H1 (cell line): ENCODE measurements around the gene USH2A. TPM values are rescaled to one million over a fixed set of nuclear protein-coding genes. Genes with fewer than 3 reads are reported as not detected.

Source experiments
- CTCF ChIA-PET: fragments of 300-600 bp; sonication (Branson Sonifier 250); formaldehyde crosslinking; loops from one replicate; lab custom pipeline; 2021; ENCODE audit not compliant: partially characterized antibody; lab: Charles Lee
- POLR2A ChIA-PET: fragments of 300-600 bp; sonication (Branson Sonifier 250); formaldehyde crosslinking; loops from one replicate; lab custom pipeline; 2021; ENCODE audit warnings: inconsistent platforms; ENCODE audit not compliant: partially characterized antibody; lab: Charles Lee
- DNase-seq, 2 experiments: peaks; one replicate each; pipeline versions ENCODE4 v3.0.0 to v3.0.0-alpha.2; 2010 to 2022; ENCODE audit warnings: low spot score in 2 of 2, low read depth in 1 of 2, mixed read lengths in 1 of 2
- FAIRE-seq: peaks from 2 replicates; lab custom pipeline; 2011; peaks lifted over from hg19 to GRCh38; lab: Jason Lieb, UNC
- H2AFZ ChIP-seq: 2 replicates; pipeline ENCODE4 v1.8.1; 2012; ENCODE audit warnings: low read length, inconsistent platforms
- H2AK5ac ChIP-seq: 2 replicates; pipeline ENCODE4 v1.6.1; 2013; ENCODE audit warnings: low read depth, low read length
- H2BK120ac ChIP-seq: replicated peaks from 2 replicates; pipeline ENCODE3; 2013; ENCODE audit warnings: low read depth, low read length, inconsistent platforms
- H2BK12ac ChIP-seq: 2 replicates; pipeline ENCODE4 v1.6.1; 2013; ENCODE audit warnings: low read depth, low read length
- H2BK15ac ChIP-seq: 2 replicates; pipeline ENCODE4 v1.6.1; 2013; ENCODE audit warnings: low read length
- H2BK20ac ChIP-seq: 2 replicates; pipeline ENCODE4 v1.6.1; 2013; ENCODE audit warnings: low read length
- H2BK5ac ChIP-seq: 2 replicates; pipeline ENCODE4 v1.6.1; 2013; ENCODE audit warnings: low read depth, low read length
- H3K14ac ChIP-seq: 2 replicates; pipeline ENCODE4 v1.6.1; 2013; ENCODE audit warnings: inconsistent platforms; ENCODE audit not compliant: insufficient read length
- H3K18ac ChIP-seq: 2 replicates; pipeline ENCODE4 v1.6.1; 2013; ENCODE audit warnings: low read length; ENCODE audit errors: extremely low read depth
- H3K23ac ChIP-seq: 2 replicates; pipeline ENCODE4 v1.6.1; 2013; ENCODE audit warnings: inconsistent platforms; ENCODE audit not compliant: insufficient read length
- H3K23me2 ChIP-seq: 2 replicates; pipeline ENCODE4 v1.6.1; 2013; ENCODE audit warnings: low read depth, low read length
- H3K27ac ChIP-seq: 2 replicates; pipeline ENCODE4 v1.6.1; 2011; ENCODE audit warnings: low read depth, low read length, inconsistent platforms
- H3K27me3 ChIP-seq, 4 experiments: replicated peaks in 1 of 4; 1 replicate in 1 of 4; 2 replicates in 3 of 4; pipeline versions ENCODE4 v1.6.1 to v1.8.1; 2011 to 2013; ENCODE audit warnings: low read length in 3 of 4, mild to moderate bottlenecking in 3 of 4, inconsistent platforms in 2 of 4, mixed read lengths in 2 of 4, moderate library complexity in 1 of 4; ENCODE audit not compliant: control insufficient read depth in 3 of 4, insufficient read depth in 3 of 4; ENCODE audit errors: extremely low read depth in 1 of 4
- H3K36me3 ChIP-seq, 4 experiments: 2 replicates each; pipeline versions ENCODE4 v1.6.1 to v1.8.1; 2011 to 2013; ENCODE audit warnings: mild to moderate bottlenecking in 4 of 4, low read length in 3 of 4, moderate library complexity in 2 of 4, control low read depth in 1 of 4, inconsistent platforms in 1 of 4; ENCODE audit not compliant: insufficient read depth in 4 of 4, control insufficient read depth in 2 of 4
- H3K4ac ChIP-seq: replicated peaks from 2 replicates; pipeline ENCODE3; 2013; ENCODE audit warnings: low read length, low read depth, mixed read lengths, inconsistent platforms; ENCODE audit not compliant: insufficient read length
- H3K4me1 ChIP-seq, 4 experiments: replicated peaks in 1 of 4; 1 replicate in 1 of 4; 2 replicates in 3 of 4; pipeline versions ENCODE4 v1.6.1 to v1.8.1; 2011 to 2013; ENCODE audit warnings: low read length in 3 of 4, inconsistent platforms in 2 of 4, mixed read lengths in 1 of 4; ENCODE audit not compliant: insufficient read depth in 4 of 4, control insufficient read depth in 3 of 4
- H3K4me2 ChIP-seq, 2 experiments: 2 replicates each; pipeline versions ENCODE4 v1.6.1 to v1.8.1; 2011 to 2013; ENCODE audit warnings: low read depth in 2 of 2, low read length in 2 of 2, control low read depth in 1 of 2, inconsistent platforms in 1 of 2, mild to moderate bottlenecking in 1 of 2; ENCODE audit not compliant: insufficient read depth in 1 of 2
- H3K4me3 ChIP-seq, 4 experiments: fragments of 200-600, 300-600 bp in 1 of 4; sonication (generic), shearing (Covaris generic), sonication (Bioruptor Twin) in 1 of 4; 2 replicates each; pipeline versions ENCODE4 v1.5.1 to v1.8.1; 2011 to 2016; ENCODE audit warnings: low read length in 4 of 4, low read depth in 3 of 4, control low read depth in 2 of 4, inconsistent platforms in 2 of 4, mild to moderate bottlenecking in 2 of 4, mixed read lengths in 1 of 4, moderate library complexity in 1 of 4; ENCODE audit not compliant: insufficient read depth in 2 of 4; ENCODE audit errors: extremely low read depth in 1 of 4
- H3K56ac ChIP-seq: replicated peaks from 2 replicates; pipeline ENCODE3; 2013; ENCODE audit warnings: low read depth, mild to moderate bottlenecking, mixed read lengths, low read length, inconsistent platforms; ENCODE audit not compliant: insufficient read length
- H3K79me1 ChIP-seq: 2 replicates; pipeline ENCODE4 v1.6.1; 2013; ENCODE audit warnings: low read depth, low read length, control low read depth
- H3K79me2 ChIP-seq, 2 experiments: 2 replicates each; pipeline versions ENCODE4 v1.6.1 to v1.8.1; 2012 to 2013; ENCODE audit warnings: low read length in 2 of 2, mild to moderate bottlenecking in 2 of 2, inconsistent platforms in 1 of 2; ENCODE audit not compliant: insufficient read depth in 2 of 2, control insufficient read depth in 1 of 2
- H3K9ac ChIP-seq, 4 experiments: replicated peaks in 1 of 4; 1 replicate in 1 of 4; 2 replicates in 3 of 4; pipeline versions ENCODE4 v1.6.1 to v1.8.1; 2011 to 2013; ENCODE audit warnings: low read depth in 3 of 4, low read length in 3 of 4, control low read depth in 2 of 4, mild to moderate bottlenecking in 2 of 4, moderate library complexity in 2 of 4, inconsistent platforms in 1 of 4; ENCODE audit errors: extremely low read depth in 1 of 4
- H3K9me3 ChIP-seq, 2 experiments: 2 replicates each; pipeline versions ENCODE4 v1.6.1 to v1.8.1; 2012 to 2013; ENCODE audit warnings: mild to moderate bottlenecking in 2 of 2, moderate library complexity in 2 of 2, control low read depth in 1 of 2, inconsistent platforms in 1 of 2, low read depth in 1 of 2, low read length in 1 of 2, mixed read lengths in 1 of 2; ENCODE audit not compliant: insufficient read depth in 2 of 2
- H4K20me1 ChIP-seq, 2 experiments: replicated peaks in 1 of 2; 2 replicates each; pipeline versions ENCODE3 to v1.8.1; 2011 to 2013; ENCODE audit warnings: inconsistent platforms in 2 of 2, low read length in 2 of 2, mild to moderate bottlenecking in 1 of 2; ENCODE audit not compliant: insufficient read depth in 2 of 2, control insufficient read depth in 1 of 2
- H4K5ac ChIP-seq: 2 replicates; pipeline ENCODE4 v1.6.1; 2013; ENCODE audit warnings: low read length, low read depth, mixed read lengths, inconsistent platforms; ENCODE audit not compliant: insufficient read length
- H4K8ac ChIP-seq: 2 replicates; pipeline ENCODE4 v1.8.0; 2013; ENCODE audit warnings: mild to moderate bottlenecking, moderate library complexity, low read length, inconsistent platforms; ENCODE audit not compliant: insufficient read depth; ENCODE audit errors: extremely low read depth
- H4K91ac ChIP-seq: replicated peaks from 2 replicates; pipeline ENCODE3; 2013; ENCODE audit warnings: low read length, mixed read lengths, inconsistent platforms; ENCODE audit not compliant: insufficient read length
- ATF2 ChIP-seq: IDR thresholded peaks from 2 replicates; pipeline ENCODE4 v1.6.1; 2012; ENCODE audit warnings: low read length, inconsistent platforms
- CEBPB ChIP-seq: IDR thresholded peaks from 2 replicates; pipeline ENCODE4 v1.6.1; 2012; ENCODE audit warnings: low read depth, low read length
- CHD1 ChIP-seq: IDR thresholded peaks from 2 replicates; pipeline ENCODE4 v1.6.1; 2012; ENCODE audit warnings: low read depth, low read length, improper control_type of control experiment
- EGR1 ChIP-seq: IDR thresholded peaks from 2 replicates; pipeline ENCODE4 v1.6.1; 2011; ENCODE audit warnings: low read depth, low read length, borderline replicate concordance
- GTF2F1 ChIP-seq: IDR thresholded peaks from 2 replicates; pipeline ENCODE4 v1.6.1; 2012; ENCODE audit warnings: low read depth, low read length, improper control_type of control experiment, borderline replicate concordance
- HDAC2 ChIP-seq, 2 experiments: fragments of 300-600 bp in 1 of 2; sonication (generic) in 1 of 2; IDR thresholded peaks; 2 replicates each; pipeline ENCODE4 v1.6.1; 2011 to 2012; ENCODE audit warnings: low read depth in 2 of 2, low read length in 2 of 2, mild to moderate bottlenecking in 2 of 2, moderate library complexity in 2 of 2, borderline replicate concordance in 1 of 2, inconsistent platforms in 1 of 2
- JUND ChIP-seq: IDR thresholded peaks from 2 replicates; pipeline ENCODE4 v1.6.1; 2011; ENCODE audit warnings: mild to moderate bottlenecking, improper control_type of control experiment, low read length
- MAX ChIP-seq: IDR thresholded peaks from 2 replicates; pipeline ENCODE4 v1.6.1; 2012; ENCODE audit warnings: inconsistent platforms
- SAP30 ChIP-seq: fragments of 300-600 bp; sonication (generic); IDR thresholded peaks from 2 replicates; pipeline ENCODE4 v1.7.1; 2012; ENCODE audit warnings: low read length, moderate library complexity, mild to moderate bottlenecking, inconsistent platforms; ENCODE audit not compliant: insufficient read depth, insufficient replicate concordance
- SIX5 ChIP-seq: IDR thresholded peaks from 2 replicates; pipeline ENCODE4 v1.6.1; 2011; ENCODE audit warnings: mild to moderate bottlenecking, low read depth, low read length
- SP1 ChIP-seq: IDR thresholded peaks from 2 replicates; pipeline ENCODE4 v1.6.1; 2011; ENCODE audit warnings: low read depth, low read length
- TAF1 ChIP-seq: IDR thresholded peaks from 2 replicates; pipeline ENCODE4 v1.6.1; 2011; ENCODE audit warnings: mild to moderate bottlenecking, low read depth, low read length
- TEAD4 ChIP-seq: IDR thresholded peaks from 2 replicates; pipeline ENCODE4 v1.6.1; 2012; ENCODE audit warnings: low read depth, low read length, inconsistent platforms, mixed read lengths
- YY1 ChIP-seq: IDR thresholded peaks from 2 replicates; pipeline ENCODE4 v1.6.1; 2011; ENCODE audit warnings: low read depth, mild to moderate bottlenecking, low read length
- WGBS, 2 experiments: shearing (Covaris generic) in 1 of 2; methylation state at CpG; one replicate each; pipeline versions ENCODE4 v1.1.6 to v1.1.7; 2013 to 2015; ENCODE audit warnings: low lambda C conversion rate in 2 of 2, mixed read lengths in 2 of 2, inconsistent platforms in 1 of 2, low coverage in 1 of 2, missing lambda C conversion rate in 1 of 2; ENCODE audit not compliant: insufficient replicate concordance in 2 of 2, insufficient coverage in 1 of 2, insufficient read length in 1 of 2; ENCODE audit errors: extremely low coverage in 1 of 2, missing lambda C conversion rate in 1 of 2; 5-methylcytosine and 5-hydroxymethylcytosine counted together
- polyA plus RNA-seq, 7 experiments: library from polyadenylated mRNA; depleted of rRNA in 3 of 7; stranded (reverse) in 5 of 7; unstranded in 2 of 7; fragments of >200 nt in 5 of 7; fragments of 200-250 nt in 2 of 7; gene quantifications; 1 replicate in 5 of 7; 2 replicates in 1 of 7; 4 replicates in 1 of 7; pipeline versions ENCODE4 v1.2.1 to v1.2.3, GENCODE V29; 2011 to 2013; ENCODE audit warnings: missing spikeins in 2 of 7, mixed read lengths in 2 of 7
- total RNA-seq: library from RNA; stranded (reverse); fragmentation: NEBNext Ultra II Directional; extraction: Animal tissue kit (Norgen Biotek cat#: 25700); gene quantifications from 2 replicates; pipeline ENCODE4 v1.2.1, GENCODE V29; 2021

The USH2A gene
- total and polyA plus RNA-seq, 2 of the 8 experiments (the other 6 are each of a cell fraction or from before 2014, with no cell fraction given): 0.02 to 0.17 TPM

GRCh38 chr1:216024546-216024945 is 398.7 kb downstream of the USH2A start:
- Histone ChIP-seq H4K5ac (no peak overlapping the region), H3K27ac (no peak overlapping the region), H2BK5ac (no peak overlapping the region), H2BK15ac (no peak overlapping the region), H3K23me2 (no peaks in the 10 kb centered on the region), H2BK120ac (no peak overlapping the region), H3K4me1 (no peaks in the 10 kb centered on the region), H3K23ac (no peak overlapping the region), H3K14ac (no peak overlapping the region), H3K79me1 (no peaks in the 10 kb centered on the region), H4K91ac (no peak overlapping the region), H3K4ac (no peak overlapping the region), H4K20me1 (no peaks in the 10 kb centered on the region), H3K4me3 (no peak overlapping the region), H2AK5ac (no peak overlapping the region), H3K9ac (no peak overlapping the region), H2AFZ (no peak overlapping the region), H4K8ac (no peak overlapping the region), H3K18ac (no peak overlapping the region), H2BK20ac (no peak overlapping the region), H3K79me2 (no peaks in the 10 kb centered on the region), H3K4me2 (no peak overlapping the region), H3K56ac (no peak overlapping the region), H3K9me3 (no peaks in the 10 kb centered on the region), H2BK12ac (no peak overlapping the region), H3K27me3 (no peaks in the 10 kb centered on the region), H3K36me3 (no peaks in the 10 kb centered on the region)
- ChIA-PET CTCF (no interaction called here), POLR2A (no interaction called here)
- DNase-seq: no peak
- 98% methylated on average over 2 of the region's 2 CpGs; no CpG with 5 or more reads in 1 of the 2 experiments for WGBS, 2 experiments
- no peak for FAIRE-seq
- TF ChIP-seq SAP30: no peak
- TF ChIP-seq HDAC2 (IDR thresholded peaks at IDR 0.05; ENCODE audit: borderline replicate concordance in 1 of 2, low read depth in 2 of 2, low read length in 2 of 2): no peak
- no peak for TF ChIP-seq MAX
- TF ChIP-seq ATF2: no peak
- TF ChIP-seq SP1: no peak
- no peak for TF ChIP-seq EGR1
- no peak for TF ChIP-seq CEBPB
- TF ChIP-seq TEAD4: no peak
- no peak for TF ChIP-seq YY1
- TF ChIP-seq CHD1: no peak
- no peak for TF ChIP-seq TAF1
- TF ChIP-seq SIX5: no peak
- TF ChIP-seq GTF2F1: no peak
- TF ChIP-seq JUND: no peak
